Caco-2 (cell line): ENCODE measurements around the gene RIPOR3. TPM values are rescaled to one million over a fixed set of nuclear protein-coding genes. Genes with fewer than 3 reads are reported as not detected.

ENCODE experiments used
- BruUV-seq: library from RNA; stranded (reverse); fragments of 400-500 nt; replicated peaks from 2 replicates; lab custom pipeline; 2021; lab: Mats Ljungman, UMichigan
- CTCF ChIA-PET: fragments of 300-600 bp; sonication (Branson Sonifier 250); formaldehyde crosslinking; loops from one replicate; lab custom pipeline; 2022; ENCODE audit warnings: antibody characterized with exemption; lab: Charles Lee
- POLR2A ChIA-PET: fragments of 300-600 bp; sonication (Branson Sonifier 250); formaldehyde crosslinking; loops from one replicate; lab custom pipeline; 2022; ENCODE audit warnings: antibody characterized with exemption; lab: Charles Lee
- DNase-seq, 2 experiments: peaks; one replicate each; pipeline versions ENCODE4 v3.0.0 to v3.0.0-alpha.2; 2020 to 2022
- H3K27me3 ChIP-seq: replicated peaks from 2 replicates; pipeline ENCODE4 v1.6.0; 2011; ENCODE audit warnings: low read length; ENCODE audit not compliant: control insufficient read depth, insufficient read depth
- H3K36me3 ChIP-seq: 2 replicates; pipeline ENCODE4 v1.5.1; 2011; ENCODE audit warnings: low read length; ENCODE audit not compliant: control insufficient read depth, insufficient read depth
- H3K4me1 ChIP-seq: fragments of 250-450 bp; sonication (Bioruptor Pico); 2 replicates; pipeline ENCODE4 v1.5.1; 2020; ENCODE audit warnings: mild to moderate bottlenecking
- H3K4me3 ChIP-seq: 2 replicates; pipeline ENCODE4 v1.5.1; 2011; ENCODE audit warnings: low read depth, mild to moderate bottlenecking, control low read depth, low read length
- H3K9me3 ChIP-seq: fragments of 250-450 bp; sonication (Bioruptor Pico); 2 replicates; pipeline ENCODE4 v1.5.1; 2020; ENCODE audit warnings: mild to moderate bottlenecking, moderate library complexity
- H3K27ac Mint-ChIP-seq: one replicate; pipeline ENCODE4 v1.8.0; 2022; ENCODE audit warnings: mixed read lengths; ENCODE audit not compliant: unreplicated experiment
- H3K27me3 Mint-ChIP-seq: one replicate; pipeline ENCODE4 v1.8.0; 2022; ENCODE audit warnings: mixed read lengths; ENCODE audit not compliant: insufficient read depth, unreplicated experiment
- H3K36me3 Mint-ChIP-seq: one replicate; pipeline ENCODE4 v1.8.0; 2022; ENCODE audit warnings: mild to moderate bottlenecking, mixed read lengths; ENCODE audit not compliant: insufficient read depth, unreplicated experiment
- H3K4me1 Mint-ChIP-seq: one replicate; pipeline ENCODE4 v1.8.0; 2022; ENCODE audit warnings: low read depth, mixed read lengths; ENCODE audit not compliant: unreplicated experiment
- H3K4me3 Mint-ChIP-seq: one replicate; pipeline ENCODE4 v1.8.0; 2022; ENCODE audit warnings: mild to moderate bottlenecking, moderate library complexity, mixed read lengths; ENCODE audit not compliant: unreplicated experiment
- H3K9me3 Mint-ChIP-seq: one replicate; pipeline ENCODE4 v1.8.0; 2022; ENCODE audit warnings: mixed read lengths; ENCODE audit not compliant: unreplicated experiment
- intact Hi-C: fragments of 100-400 bp; cut with micrococcal nuclease; formaldehyde crosslinking; loops from one replicate; pipeline ENCODE4 v1.10.0; 2022; ENCODE audit not compliant: unreplicated experiment
- total RNA-seq: library from RNA; stranded (reverse); gene quantifications from 2 replicates; pipeline ENCODE4 v1.2.3, GENCODE V29; 2022
- TF ChIP-seq, protein P1 (sequence below), 2 experiments: fragments of 200-600 bp in 1 of 2; IDR thresholded peaks; 1 replicate in 1 of 2; 2 replicates in 1 of 2; pipeline versions ENCODE4 v1.5.1 to v1.8.0; 2011 to 2022; ENCODE audit warnings: antibody characterized with exemption in 1 of 2, control low read depth in 1 of 2, inconsistent platforms in 1 of 2, low read depth in 1 of 2, low read length in 1 of 2, mild to moderate bottlenecking in 1 of 2, moderate library complexity in 1 of 2; ENCODE audit not compliant: insufficient read depth in 1 of 2, severe bottlenecking in 1 of 2, unreplicated experiment in 1 of 2

RIPOR3 gene
- total RNA-seq, 1 experiment from 2014 or later: 0.18 TPM

DNA sequence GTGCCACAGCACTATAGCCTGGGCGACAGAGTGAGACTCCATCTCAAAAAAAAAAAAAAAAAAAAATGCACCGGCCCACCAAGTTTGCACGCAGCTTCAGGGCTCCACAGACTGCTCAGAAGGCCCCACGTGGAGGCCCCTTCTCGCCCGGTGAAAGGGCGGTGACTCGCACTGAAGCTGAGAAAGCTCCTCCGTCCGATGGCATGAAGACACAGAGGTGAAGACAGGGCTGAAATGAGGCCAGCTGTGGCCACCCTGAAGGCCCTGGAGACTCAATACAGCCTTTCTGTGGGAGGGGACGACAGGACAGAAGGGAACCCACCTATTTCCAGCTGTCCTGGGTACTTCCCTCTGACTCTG lies 97.1 kb downstream of the RIPOR3 start:
- H3K4me3 ChIP-seq: no peak overlapping the region
- DNase-seq: no peak
- H3K36me3 ChIP-seq: no peaks in the 10 kb centered on the region
- H3K9me3 ChIP-seq: no peaks in the 10 kb centered on the region
- Mint-ChIP-seq H3K27me3 (no peaks in the 10 kb centered on the region), H3K27ac (no peak overlapping the region), H3K4me1 (peaks cover 6% of the 10 kb centered on the region), H3K4me3 (no peak overlapping the region), H3K9me3 (no peaks in the 10 kb centered on the region), H3K36me3 (peaks cover 58% of the 10 kb centered on the region)
- H3K4me1 ChIP-seq: no peaks in the 10 kb centered on the region
- ChIA-PET POLR2A (no interaction called here), CTCF (interaction anchor here (0.6 to 1.2 kb wide), 4 partner anchors 19 to 32 kb away, joined by 3 to 4 read pairs (median 3); no protein-coding TSS in a partner anchor)
- no TSS peak for BruUV-seq
- intact Hi-C loops: no loop called here
- TF ChIP-seq, protein P1, sequence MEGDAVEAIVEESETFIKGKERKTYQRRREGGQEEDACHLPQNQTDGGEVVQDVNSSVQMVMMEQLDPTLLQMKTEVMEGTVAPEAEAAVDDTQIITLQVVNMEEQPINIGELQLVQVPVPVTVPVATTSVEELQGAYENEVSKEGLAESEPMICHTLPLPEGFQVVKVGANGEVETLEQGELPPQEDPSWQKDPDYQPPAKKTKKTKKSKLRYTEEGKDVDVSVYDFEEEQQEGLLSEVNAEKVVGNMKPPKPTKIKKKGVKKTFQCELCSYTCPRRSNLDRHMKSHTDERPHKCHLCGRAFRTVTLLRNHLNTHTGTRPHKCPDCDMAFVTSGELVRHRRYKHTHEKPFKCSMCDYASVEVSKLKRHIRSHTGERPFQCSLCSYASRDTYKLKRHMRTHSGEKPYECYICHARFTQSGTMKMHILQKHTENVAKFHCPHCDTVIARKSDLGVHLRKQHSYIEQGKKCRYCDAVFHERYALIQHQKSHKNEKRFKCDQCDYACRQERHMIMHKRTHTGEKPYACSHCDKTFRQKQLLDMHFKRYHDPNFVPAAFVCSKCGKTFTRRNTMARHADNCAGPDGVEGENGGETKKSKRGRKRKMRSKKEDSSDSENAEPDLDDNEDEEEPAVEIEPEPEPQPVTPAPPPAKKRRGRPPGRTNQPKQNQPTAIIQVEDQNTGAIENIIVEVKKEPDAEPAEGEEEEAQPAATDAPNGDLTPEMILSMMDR (IDR thresholded peaks at IDR 0.05; ENCODE audit: insufficient read depth in 1 of 2, low read depth in 1 of 2, low read length in 1 of 2, severe bottlenecking in 1 of 2, unreplicated experiment in 1 of 2): no peak
- H3K27me3 ChIP-seq: no peaks in the 10 kb centered on the region

DNA sequence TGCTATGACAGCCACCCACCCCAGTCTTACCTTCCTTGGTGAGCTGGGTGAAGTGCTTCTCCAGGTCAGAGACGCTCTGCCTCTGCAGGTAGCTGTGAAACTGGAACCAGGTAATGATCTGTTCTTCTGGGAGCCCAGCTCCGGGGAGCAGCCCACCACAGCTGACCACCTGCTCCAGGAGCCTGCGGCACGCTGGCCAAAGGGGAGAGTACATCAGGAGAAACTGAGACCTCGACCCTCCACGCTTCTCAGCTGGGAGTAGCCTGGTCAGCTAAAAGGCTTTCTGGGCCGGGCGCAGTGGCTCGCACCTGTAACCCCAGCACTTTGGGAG lies 98.4 kb downstream of the RIPOR3 start:
- H3K27me3 ChIP-seq: no peaks in the 10 kb centered on the region
- intact Hi-C loops: no loop called here
- no peaks in the 10 kb centered on the region for H3K9me3 Mint-ChIP-seq
- H3K4me3 Mint-ChIP-seq: no peak overlapping the region
- H3K9me3 ChIP-seq: no peaks in the 10 kb centered on the region
- no peak overlapping the region for H3K27ac Mint-ChIP-seq
- TF ChIP-seq, protein P1 (IDR thresholded peaks at IDR 0.05; ENCODE audit: insufficient read depth in 1 of 2, low read depth in 1 of 2, low read length in 1 of 2, severe bottlenecking in 1 of 2, unreplicated experiment in 1 of 2): no peak
- POLR2A ChIA-PET: no interaction called here
- CTCF ChIA-PET: interaction anchor here (0.5 to 1.0 kb wide), 3 partner anchors 12 to 195 kb away, joined by 3 read pairs; no protein-coding TSS in a partner anchor
- no peak for DNase-seq
- no peaks in the 10 kb centered on the region for H3K4me1 ChIP-seq
- H3K36me3 ChIP-seq: no peaks in the 10 kb centered on the region; the same call in 1 of the 2 replicates
- no peak overlapping the region for H3K4me3 ChIP-seq
- no TSS peak for BruUV-seq
- peaks cover 6% of the 10 kb centered on the region for H3K4me1 Mint-ChIP-seq
- H3K36me3 Mint-ChIP-seq: peaks cover 60% of the 10 kb centered on the region
- no peaks in the 10 kb centered on the region for H3K27me3 Mint-ChIP-seq

DNA sequence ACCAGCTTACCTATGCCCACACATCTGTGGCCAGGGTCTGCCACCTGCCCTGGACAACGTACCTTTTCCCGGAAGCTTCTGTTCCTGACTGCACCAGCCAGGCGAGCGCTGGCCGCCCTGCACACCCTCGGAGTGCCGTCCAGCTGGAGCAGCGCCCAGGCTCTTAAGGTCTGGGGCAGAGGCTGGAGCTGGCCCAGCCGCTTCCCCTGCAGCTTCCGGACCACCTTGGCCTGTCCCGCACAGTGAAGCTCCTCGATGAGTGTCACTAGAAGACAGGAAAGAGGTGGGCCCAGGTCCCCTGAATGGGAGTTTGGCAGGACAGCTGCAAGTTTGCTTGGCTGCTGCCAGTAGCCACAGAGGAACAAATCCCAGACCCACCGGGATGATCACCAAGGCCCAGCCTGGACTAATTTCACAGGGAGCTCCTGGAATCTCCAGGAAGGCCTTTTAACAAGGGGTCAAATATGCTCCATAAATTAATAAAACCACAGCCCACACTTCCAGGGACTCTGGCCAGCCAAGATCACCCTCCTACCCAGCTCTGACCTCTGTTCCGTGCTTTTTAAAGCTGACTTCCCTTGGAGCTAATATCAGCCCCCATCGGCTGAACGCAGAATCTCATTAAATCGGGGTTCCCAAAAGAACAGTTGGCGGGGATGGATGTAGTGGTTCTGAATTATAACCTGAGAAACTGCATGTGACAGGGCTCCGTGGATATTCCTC lies 98.9 kb downstream of the RIPOR3 start:
- Mint-ChIP-seq H3K36me3 (peaks cover 62% of the 10 kb centered on the region), H3K4me3 (no peak overlapping the region), H3K27me3 (no peaks in the 10 kb centered on the region), H3K4me1 (peaks cover 6% of the 10 kb centered on the region), H3K9me3 (no peaks in the 10 kb centered on the region), H3K27ac (no peak overlapping the region)
- no peak for DNase-seq
- H3K4me3 ChIP-seq: no peak overlapping the region
- H3K27me3 ChIP-seq: no peaks in the 10 kb centered on the region
- ChIA-PET POLR2A (no interaction called here), CTCF (interaction anchor here (0.6 to 0.8 kb wide), 3 partner anchors 13 to 472 kb away, joined by 3 to 4 read pairs (median 3); no protein-coding TSS in a partner anchor)
- intact Hi-C loops: no loop called here
- H3K4me1 ChIP-seq: no peaks in the 10 kb centered on the region
- BruUV-seq: no TSS peak
- no peaks in the 10 kb centered on the region for H3K9me3 ChIP-seq
- H3K36me3 ChIP-seq: peaks cover 1% of the 10 kb centered on the region; the same call in 1 of the 2 replicates
- TF ChIP-seq, protein P1 (IDR thresholded peaks at IDR 0.05; ENCODE audit: insufficient read depth in 1 of 2, low read depth in 1 of 2, low read length in 1 of 2, severe bottlenecking in 1 of 2, unreplicated experiment in 1 of 2): no peak
